ENCODE results near the gene TMCO4. TPM values are rescaled to one million over a fixed set of nuclear protein-coding genes. Genes with fewer than 3 reads are reported as not detected.

Gene TMCO4
- total RNA-seq, 1 donor from 2014 or later = 6.7 TPM

DNA sequence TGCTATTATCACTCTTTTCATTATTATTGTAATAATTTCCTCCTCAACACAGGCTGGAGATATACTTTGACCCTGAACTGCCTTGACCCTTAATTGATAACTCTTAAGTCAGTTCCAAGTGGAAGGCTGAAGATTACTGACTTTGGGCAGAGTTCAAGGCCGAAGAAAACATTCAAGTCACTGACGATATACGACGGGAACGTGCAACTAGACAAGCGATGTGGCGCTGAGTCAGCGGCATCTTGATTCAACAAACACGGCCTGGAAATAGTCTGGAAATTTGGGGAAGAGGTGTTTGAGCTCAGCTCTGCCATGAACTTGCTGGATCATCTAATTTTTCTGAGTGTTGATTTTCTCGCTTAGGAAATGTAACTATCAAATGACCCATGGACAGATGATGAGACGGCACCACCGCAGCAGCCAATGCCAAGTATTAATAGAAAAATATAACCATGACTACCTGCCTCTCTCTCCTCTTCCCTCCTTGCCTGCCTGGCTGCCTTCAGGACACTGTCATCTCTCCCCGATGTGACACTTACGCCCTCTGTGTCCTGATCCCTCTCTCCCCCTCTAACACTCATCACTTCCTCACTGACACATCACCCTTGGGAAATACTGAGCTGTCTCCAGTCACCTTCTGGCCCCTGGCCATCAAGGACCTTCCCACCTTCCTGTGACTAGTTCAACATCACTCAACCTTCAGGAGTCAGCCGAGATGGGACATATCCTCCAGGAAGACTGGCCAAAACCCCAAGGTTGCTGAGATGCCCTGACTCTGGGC, 49.4 kb downstream of the TMCO4 start:
- DNase-seq (ENCODE audit: low read depth in 2 of 2) = peak in 1 of 2 donors; percentile 25

DNA sequence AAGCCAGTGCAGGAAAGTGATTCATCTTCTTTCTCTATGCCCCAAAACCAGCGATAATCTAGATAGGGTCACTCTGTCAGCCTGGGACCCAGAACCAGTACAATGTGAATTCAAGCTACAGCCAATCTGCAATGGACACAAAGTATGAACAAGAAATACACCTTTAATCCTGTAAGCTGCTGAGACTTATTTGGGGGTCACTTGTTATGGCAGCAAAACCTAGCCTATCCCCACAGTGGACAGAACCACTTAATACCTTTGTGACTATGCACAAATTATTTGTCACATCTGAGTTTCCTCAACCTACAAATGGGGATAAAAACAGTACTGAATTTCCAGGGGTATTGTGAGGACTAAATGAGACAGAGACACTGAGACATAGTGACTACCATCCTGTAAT, 50.0 kb downstream of the TMCO4 start:
- no peak for DNase-seq (ENCODE audit: low read depth in 2 of 2)

DNA sequence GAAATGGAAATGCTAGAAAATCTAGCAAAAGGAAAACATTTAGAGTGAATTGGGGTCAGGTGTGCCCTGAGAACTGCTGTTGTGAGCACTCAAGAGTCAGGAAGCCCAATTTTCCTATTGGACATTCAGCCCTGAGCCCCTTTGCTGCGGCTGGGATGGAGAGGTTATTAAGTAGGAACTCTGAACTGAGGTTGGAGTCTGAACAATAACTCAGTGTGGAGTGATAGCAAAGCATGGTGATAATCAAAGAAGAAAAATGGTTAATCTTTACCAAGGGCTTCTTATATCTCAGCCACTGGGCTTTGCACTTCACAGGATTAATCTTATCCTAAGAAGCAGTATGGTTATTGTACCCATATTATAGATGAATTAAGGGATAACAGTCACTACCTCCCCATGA, 52.0 kb downstream of the TMCO4 start:
- no peak for DNase-seq (ENCODE audit: low read depth in 2 of 2)

DNA sequence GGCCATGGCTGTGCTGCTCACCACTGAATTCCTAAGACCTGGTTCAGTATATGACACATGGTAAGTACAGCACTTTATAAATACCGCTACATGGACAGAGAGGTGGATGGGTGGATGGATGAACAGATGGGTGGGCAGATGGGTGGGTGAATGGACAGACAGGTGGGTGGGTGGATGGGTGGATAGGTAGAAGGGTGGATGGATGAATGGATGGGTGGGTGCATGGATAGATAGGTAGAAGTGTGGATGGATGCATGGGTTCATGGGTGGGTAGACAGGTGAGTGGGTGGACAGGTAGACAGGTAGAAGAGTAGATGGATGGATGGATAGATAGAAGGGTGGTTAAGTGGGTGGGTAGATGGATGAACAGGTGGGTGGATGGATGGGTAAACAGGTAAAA, 54.8 kb downstream of the TMCO4 start:
- no peak for DNase-seq (ENCODE audit: low read depth in 2 of 2)

DNA sequence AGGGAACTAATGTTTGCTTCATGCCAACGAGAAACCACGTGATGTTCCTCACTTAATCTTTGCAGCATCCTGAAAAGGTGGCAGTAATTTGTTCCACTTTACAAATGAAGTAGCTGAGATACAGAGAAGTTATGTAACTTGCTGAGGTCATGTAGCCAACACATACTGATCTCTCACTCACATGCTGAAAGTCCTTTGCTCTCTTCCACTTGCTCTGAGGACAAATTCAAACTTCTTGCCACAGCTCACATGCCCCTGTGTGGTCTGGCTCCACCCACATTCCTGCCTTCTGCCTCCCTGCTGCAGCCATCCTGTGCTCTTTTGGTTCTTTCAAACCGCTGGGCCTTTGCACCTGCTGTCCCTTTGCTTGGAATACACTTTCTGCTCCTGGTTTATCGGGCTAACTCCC, 55.4 kb downstream of the TMCO4 start:
- DNase-seq (ENCODE audit: low read depth in 2 of 2) = no peak

DNA sequence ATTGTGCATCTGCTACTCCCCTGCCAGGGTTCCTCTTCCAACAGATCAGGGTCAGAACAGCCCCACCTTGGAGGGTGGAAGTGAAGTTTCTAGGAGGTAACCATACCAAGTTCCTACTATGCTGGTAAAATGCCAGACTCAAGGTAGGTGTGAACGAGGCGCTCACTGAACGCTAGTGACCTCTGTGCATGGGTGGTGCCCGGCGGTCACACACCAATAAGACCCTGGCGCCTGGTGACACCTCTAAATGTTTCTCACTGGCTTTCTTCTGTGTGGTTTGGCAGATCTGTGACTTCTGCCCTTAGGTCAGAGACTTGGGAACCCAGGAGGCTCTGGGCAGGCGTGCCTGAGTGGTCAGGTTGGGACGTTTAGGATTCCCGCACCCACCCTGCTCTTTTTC, 55.9 kb downstream of the TMCO4 start:
- DNase-seq (ENCODE audit: low read depth in 2 of 2) = no peak

DNA sequence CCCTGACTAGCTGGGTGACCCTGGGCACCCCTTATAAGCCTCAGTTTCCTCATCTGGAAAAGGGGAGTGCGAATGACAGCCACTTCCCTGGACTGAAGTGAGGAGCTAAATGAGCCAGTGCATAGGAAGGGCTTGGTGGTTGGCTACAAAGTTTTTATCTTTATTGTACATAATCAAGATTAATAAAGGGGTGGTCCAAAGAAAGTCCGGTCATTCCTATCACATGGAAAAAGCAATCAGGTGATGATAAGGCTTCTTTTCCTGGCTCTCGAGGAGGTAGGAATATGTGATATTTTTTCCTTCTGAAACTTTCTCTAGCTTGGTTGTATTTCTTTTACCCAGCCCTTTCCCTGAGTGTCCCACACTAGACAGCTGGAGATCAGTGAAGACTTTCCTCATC, 56.5 kb downstream of the TMCO4 start:
- no peak for DNase-seq (ENCODE audit: low read depth in 2 of 2)

DNA sequence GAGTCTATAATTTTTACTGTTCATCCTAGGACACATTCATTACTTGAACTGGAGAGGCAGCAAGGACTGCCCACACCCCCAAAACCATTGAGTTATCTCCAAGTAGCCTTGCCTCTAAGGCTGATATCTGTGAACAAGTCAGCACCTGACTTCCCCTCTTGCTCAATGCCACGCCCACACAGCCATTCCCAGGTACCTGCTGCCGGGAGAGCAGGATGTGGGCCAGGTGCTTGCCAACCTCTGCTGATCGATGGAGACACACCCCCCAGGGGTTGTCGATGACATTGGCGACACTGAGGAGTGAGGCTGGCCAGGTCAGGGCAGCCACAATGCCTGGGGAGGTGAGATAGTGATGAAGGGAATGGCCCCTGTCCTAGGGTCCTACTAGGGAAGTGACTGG, 60.1 kb downstream of the TMCO4 start:
- no peak for DNase-seq (ENCODE audit: low read depth in 2 of 2)

DNA sequence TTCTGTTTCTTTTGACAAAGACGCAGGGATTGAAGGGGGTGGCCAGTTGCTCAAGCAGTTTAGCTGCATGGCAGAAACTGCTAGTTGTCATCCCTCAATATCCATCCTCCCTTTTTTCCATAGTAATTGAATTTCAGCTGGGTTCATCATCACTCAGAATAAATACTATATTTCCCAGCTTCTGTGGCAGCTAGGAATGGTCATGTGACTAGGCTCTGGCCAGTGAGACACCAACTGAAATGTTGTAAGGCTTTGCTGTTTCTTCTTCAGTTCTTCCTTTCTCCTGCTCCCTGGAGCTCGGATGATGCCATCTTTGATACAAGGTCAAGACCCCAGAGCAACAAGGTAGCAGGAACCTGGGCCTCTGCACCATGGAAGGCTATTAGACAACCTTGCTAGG, 61.0 kb downstream of the TMCO4 start:
- no peak for DNase-seq (ENCODE audit: low read depth in 2 of 2)

DNA sequence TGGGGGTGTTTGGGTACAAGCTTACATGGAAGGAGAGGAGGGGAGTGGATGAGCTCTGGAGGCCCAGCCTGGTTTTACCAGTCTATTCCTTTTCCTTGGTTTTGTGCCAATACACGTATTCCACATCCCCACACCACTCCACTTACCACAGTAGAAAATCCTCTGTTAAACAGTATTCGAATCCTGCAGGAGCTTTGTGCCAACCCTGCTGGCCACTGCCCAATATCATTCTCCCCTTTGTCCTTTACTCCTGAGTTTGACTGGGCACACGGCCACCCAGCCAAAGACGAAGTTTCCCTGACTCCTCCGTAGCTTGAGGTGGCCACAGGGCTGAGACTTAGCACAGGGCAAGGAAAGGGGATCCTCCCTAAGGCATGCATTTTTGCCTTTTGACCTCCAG, 61.6 kb downstream of the TMCO4 start:
- no peak for DNase-seq (ENCODE audit: low read depth in 2 of 2)

DNA sequence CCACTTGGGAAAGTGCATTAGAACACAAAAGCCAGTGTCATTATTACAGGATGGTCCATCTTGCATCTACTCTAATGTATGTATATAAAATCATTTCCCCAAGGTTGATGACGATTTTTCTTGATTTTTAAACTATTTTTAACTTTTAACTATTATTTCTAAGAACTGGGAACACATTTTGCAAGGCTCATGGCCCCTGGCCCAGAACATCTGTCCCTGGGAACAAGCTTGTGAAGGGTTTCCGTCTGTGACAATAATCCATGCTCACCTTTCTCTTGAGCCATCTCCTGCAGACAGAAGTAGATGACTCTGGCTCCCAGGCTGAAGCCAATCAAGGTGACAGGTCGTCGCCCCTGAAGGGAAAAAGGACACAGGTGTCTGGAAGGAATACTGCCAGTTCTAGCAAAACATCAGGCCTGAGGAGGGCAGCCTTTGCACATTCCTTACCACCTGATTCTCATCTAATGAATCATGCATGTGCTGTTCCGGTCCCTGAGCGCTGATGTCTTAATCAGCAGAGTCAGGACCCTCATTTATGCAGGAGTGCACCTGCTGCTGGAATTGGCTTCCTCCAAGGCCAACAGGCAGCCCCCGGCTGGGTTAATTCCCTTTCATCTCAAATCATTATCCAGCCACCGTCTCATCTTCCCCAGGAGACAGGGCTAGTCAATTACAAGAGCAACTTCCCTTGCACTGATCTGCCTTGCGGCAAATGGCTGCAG, 62.5 kb downstream of the TMCO4 start:
- DNase-seq (ENCODE audit: low read depth in 2 of 2) = peak in 1 of 2 donors; percentile 21

DNA sequence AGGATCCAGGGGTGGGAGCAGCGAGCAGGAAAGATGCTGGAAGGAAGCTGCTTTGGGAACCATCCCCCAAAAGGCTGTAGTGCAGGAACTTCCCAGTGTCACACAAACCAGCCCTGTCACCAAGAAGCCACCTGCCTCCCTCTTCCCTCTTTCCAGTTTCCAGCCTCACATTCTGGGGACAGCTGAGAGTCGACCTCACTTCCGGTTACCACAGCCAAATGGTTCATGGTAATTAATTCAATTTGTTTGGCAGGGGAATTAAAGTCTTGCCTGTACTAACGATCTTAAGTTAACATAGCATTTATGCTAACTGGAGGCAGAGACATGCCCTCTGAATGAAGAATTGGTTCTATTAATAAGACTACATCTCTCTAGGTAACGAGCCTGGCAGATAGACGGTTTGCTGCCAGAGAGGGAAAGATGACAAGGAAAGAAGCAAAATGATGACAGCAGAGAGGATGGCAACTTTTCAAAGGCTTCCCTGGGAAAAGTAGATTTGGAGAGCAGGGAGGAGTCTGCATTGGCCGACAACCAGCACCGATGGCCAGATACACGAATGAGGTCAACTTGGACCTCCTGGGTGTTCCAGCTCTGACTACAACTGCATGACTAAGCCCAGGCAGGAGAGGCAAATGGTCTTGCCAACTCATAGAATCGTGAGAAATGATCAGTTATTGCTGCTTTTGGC, 64.1 kb downstream of the TMCO4 start:
- DNase-seq (ENCODE audit: low read depth in 2 of 2) = no peak

DNA sequence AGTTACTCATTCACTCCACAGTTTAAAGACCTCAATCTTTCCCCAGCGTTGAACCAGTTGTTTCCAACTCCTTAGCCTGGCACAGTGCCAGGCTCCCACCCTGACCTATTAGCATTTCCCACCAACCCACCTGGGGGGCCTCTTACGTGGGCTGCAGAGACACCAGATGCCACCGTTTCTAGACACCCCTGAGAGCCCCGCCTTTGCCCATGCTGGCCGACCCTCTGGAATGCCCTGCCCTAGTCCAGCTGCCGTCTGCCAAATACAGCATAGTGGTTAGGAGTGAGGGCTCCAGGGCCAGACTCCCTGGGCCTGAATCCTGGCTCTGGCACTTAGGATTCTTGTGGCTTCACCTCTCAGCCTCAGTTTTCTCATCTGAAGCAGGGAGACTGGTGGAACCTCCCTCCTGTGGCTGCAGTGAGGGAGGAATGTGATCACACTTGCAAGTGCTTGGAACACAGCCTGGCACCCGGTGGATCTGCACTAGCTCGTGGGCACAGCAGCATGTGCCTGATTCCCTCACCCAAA, 65.2 kb downstream of the TMCO4 start:
- DNase-seq (ENCODE audit: low read depth in 2 of 2) = no peak

DNA sequence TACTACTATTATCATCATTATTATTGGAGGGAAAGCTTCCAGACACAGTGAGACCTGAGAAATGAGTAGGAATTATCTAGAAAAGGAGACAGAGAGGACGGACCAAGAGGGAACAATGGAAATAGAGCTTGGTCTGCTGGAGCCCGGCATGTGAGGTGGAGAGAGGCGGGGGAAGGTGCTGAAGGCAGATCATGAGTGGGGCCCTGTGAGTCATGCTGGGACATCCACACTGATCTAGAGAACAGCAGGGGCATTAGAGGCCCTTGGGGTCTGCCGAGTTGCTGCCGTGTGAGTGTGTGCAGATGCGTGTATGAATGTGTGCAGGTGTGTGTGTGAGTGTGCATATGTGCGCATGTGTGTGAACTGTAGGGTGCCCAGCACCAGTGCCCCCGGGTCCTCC, 65.7 kb downstream of the TMCO4 start:
- DNase-seq (ENCODE audit: low read depth in 2 of 2) = no peak

DNA sequence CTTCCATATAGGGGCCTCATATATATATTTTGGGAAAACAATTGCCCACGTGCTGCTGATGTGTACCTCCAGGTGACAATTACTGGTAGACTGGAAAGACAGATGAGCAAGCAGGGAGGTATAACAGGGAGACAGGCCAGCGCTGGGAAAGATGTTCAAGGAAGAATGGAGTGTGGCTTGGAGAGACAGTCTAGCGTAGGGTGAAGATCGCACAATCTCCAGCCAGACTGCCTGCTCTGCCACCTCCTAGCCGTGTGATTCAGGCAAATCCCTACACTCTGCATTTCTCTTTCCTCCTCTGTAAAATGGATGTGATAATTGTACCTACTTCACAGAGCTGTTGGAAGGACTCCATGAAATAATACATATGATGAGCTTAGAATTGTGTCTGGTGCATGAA, 66.1 kb downstream of the TMCO4 start:
- DNase-seq (ENCODE audit: low read depth in 2 of 2) = no peak

DNA sequence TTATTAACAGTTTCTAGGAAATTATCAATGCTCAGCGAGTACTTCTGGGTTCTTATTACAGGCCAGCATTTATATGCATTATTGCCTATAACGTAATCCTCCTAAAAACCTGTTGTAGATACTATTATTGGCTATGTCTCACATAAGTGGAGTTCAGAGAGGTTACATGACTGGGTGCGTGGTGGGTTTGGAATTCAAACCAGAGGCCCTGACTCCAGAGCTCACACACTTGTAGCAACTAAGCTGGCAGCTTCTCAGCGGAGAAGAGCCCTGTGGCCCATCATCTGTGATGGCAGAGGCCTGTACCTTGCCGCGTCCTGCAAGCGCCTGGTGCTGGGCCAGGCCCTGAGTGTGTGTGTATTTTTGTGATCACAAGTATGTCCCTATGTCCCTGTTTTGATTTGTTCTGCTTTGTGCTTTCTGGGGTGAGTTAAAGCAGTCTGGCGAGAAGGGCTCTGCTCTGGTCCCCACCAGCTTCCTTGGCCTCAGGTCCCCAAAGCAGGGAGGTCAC, 68.3 kb downstream of the TMCO4 start:
- DNase-seq (ENCODE audit: low read depth in 2 of 2) = no peak

DNA sequence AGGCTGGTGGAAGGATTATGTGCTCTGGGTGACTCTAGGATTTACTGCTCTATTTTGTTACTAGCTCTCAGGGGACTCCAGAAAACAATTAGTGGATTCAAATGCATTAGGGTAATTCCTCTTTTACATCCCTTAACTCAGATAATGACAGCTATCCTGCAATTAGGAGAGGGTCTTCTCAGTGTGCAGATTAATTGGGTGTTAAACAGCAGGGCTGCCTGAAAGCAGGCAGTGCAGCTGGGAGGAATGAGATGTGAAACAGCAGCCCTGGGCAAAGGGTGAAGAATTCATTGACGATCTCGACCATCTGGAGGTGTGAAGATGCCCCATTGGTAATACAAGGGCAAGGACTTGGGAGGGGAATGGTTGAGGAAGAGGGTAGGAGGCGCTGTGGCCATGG, 68.9 kb downstream of the TMCO4 start:
- no peak for DNase-seq (ENCODE audit: low read depth in 2 of 2)

DNA sequence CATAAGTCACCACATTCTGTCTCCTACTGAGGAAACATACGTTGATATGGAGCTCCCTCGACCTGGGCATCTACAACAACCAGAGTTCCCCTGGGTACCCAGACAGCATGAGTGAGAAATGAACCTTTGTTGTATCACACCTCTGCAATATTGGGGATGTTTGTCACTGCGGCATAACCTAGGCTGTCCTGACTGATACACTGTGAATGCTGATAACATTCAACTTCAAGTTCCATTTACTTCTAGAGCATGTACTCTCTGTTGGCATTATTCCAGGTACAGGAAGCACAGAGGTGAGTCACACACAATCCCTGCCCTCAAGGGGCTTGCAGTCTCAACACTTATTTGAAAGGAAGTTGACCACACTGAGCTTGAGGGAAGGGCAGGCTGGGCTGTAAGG, 69.5 kb downstream of the TMCO4 start:
- no peak for DNase-seq (ENCODE audit: low read depth in 2 of 2)

DNA sequence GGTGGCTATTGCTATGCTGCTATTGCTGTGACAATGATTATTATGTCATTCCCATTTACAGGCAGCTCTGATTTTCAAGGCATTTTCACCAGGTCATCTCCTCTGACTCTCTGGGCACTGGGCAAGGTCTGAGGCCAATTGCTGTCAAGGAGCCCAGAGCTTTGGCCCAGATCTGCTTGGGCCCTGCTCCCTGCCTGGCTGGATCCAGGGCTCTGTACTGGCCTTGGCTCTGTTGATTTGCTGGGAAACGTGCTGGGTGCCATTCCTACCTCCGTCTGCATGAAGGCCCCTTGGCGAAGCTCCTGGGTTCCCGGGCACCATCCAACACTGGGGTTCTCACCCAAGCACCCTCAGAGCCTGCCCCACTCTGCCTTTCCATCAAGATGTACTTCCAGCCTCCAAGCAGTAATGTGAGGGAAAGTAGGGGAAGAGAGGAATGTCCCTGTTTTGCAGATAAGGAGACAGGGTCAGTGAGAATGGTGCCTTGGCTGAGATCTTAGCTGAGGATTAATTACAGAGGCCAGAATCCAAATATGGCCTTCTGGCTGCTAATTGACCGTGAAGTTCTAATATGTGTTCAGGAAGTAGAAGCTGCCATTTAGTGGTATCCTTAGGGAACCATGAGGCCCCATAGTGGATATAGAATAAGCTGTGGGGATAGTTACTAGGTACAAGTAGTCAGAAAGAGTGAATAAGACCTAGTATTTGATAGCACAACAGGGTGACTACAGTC, 71.1 kb downstream of the TMCO4 start:
- no peak for DNase-seq (ENCODE audit: low read depth in 2 of 2)

DNA sequence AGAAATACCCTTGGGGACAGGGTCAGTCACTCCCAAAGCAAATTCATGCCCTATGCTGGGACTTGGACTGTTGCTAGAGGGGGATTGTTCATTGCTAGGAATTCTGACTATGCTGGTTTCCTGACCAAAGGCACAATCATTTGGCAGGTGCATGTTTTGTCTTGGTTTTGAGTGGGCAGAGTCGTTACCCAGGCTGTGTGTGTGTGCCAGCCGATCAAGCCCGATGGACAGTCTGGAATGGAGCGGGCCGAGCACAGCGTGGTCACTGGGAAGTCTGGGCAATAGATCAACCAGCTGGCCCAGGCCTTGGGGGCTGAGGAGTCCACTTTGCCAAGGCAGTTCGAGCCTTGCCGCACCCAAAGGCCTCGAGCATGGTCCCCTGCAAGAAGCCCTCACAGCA, 74.1 kb downstream of the TMCO4 start:
- no peak for DNase-seq (ENCODE audit: low read depth in 2 of 2)

DNA sequence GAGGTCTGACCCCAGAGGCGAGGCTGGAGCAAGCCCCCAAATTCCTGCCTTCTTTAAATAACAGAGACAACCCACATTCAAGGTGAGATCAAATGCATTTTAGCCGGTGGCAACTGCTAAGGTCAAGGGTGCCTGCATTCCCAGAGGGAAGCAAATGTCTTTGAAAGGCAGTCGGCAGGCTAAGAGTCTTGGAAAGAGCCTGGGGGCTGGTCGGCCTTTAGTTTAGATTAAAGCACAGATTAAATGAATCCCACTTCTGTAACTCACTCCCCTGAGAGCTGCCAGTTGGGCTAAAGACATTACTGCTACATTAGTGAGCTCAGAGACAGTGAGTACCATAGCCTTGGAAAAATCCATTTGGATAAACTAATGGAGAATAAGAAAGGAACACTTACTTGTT, 75.8 kb downstream of the TMCO4 start:
- DNase-seq (ENCODE audit: low read depth in 2 of 2) = no peak

DNA sequence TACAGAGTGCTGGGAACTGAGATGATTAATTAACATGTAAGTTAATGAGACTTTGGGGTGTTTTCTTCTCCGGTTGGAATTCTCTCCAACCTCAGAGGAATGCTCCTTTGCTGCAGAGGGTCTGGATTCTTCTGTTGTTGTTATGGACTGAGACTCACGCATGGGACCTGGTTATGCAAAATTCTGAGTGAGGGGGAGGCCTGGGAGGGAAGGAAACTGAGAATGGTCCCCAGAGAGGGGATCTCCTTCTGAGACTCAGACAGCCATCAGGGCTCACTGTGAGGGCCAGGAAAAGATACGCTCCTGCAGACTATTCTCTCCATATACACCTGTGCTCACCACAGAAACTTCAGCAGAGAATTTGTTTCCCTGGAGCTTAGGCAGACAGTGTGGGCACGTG, 78.7 kb downstream of the TMCO4 start:
- DNase-seq (ENCODE audit: low read depth in 2 of 2) = no peak

Measured in dermis microvascular lymphatic vessel endothelial cell (primary cell).